ENCODE data around the gene MCAT. TPM values are rescaled to one million over a fixed set of nuclear protein-coding genes. Genes with fewer than 3 reads are reported as not detected.

Gene MCAT
- total and polyA plus RNA-seq, 2 donors from 2014 or later = 24.8 to 74.7 TPM

GRCh38 chr22:43170131-43170480 lies 26.9 kb upstream of the MCAT start:
- Histone ChIP-seq H3K27ac (ENCODE audit: low read depth in 2 of 2, low read length in 2 of 2) (no peak overlapping the region), H3K4me1 (ENCODE audit: control insufficient read depth in 2 of 3, insufficient read depth in 2 of 3, low read depth in 1 of 3, low read length in 3 of 3) (peaks cover 0 to 2% (median 0%) of the 10 kb centered on the region in 3 donors), H3K9ac (ENCODE audit: low read length in 3 of 3) (no peak overlapping the region), H3K36me3 (ENCODE audit: control insufficient read depth in 2 of 3, insufficient read depth in 3 of 3, low read length in 3 of 3) (peaks cover 0 to 13% (median 4%) of the 10 kb centered on the region in 3 donors), H3K27me3 (ENCODE audit: control insufficient read depth, insufficient read depth, low read length) (no peaks in the 10 kb centered on the region), H3K9me3 (ENCODE audit: control insufficient read depth in 2 of 3, insufficient read depth in 1 of 3, low read length in 3 of 3) (no peaks in the 10 kb centered on the region), H3K4me3 (ENCODE audit: low read length in 3 of 3) (no peak overlapping the region)
- FAIRE-seq (no peak), DNase-seq (peak in 1 of 5 donors; percentile 61)
- no peak for TF ChIP-seq CTCF (IDR thresholded peaks at IDR 0.05; ENCODE audit: borderline replicate concordance, extremely low read depth, insufficient read depth)
- intact Hi-C loops (cut with DNase I) = no loop called here

DNA sequence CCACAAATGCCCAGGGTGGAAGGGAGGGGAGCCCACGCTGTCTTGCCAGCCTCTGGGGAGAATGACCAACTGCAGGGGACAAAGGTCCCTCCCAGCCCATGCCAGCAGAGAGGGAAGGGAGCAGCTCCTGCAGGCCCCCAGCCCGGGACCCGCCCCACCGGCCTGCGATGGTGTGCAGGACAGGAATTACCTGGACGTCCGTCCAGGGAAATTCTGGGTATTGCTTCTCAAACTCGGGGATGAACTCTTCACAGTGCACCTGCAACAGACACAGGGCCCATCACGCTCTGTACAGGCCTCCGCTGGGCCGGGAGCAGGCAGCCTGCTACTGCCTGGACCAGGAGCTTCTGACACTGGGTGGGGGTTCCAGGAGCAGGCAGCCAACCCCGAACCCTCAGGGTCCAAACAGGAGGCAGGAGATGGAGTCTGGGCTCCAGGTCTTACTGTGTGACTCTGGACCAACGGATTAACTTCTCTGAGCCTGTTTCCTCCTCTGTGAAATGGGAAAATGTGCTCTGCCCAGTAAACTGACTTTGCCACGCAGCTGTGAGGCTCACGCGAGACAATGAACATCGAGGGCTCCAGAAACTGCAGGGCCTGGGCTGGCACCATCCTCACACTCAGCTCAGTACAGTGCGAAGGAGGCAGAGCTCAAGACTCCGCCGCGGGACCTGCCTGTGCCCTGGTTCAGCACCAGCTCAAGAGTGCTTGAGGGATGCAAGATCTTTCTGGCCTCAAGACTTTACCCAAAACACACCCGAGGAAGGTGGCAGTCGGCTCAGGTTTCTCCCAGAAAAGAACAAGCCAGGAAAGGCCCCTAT lies 26.3 kb upstream of the MCAT start:
- FAIRE-seq = no peak
- H3K9ac ChIP-seq (ENCODE audit: low read length in 3 of 3) = no peak overlapping the region
- TF ChIP-seq CTCF (IDR thresholded peaks at IDR 0.05; ENCODE audit: borderline replicate concordance, extremely low read depth, insufficient read depth) = no peak

GRCh38 chr22:43168471-43169309 lies 25.5 kb upstream of the MCAT start:
- DNase-seq (no peak), FAIRE-seq (no peak)
- intact Hi-C loops (cut with DNase I) = no loop called here
- H3K4me3 ChIP-seq (ENCODE audit: low read length in 3 of 3) = no peak overlapping the region
- H3K9ac ChIP-seq (ENCODE audit: low read length in 3 of 3) = no peak overlapping the region
- no peak overlapping the region for H3K27ac ChIP-seq (ENCODE audit: low read depth in 2 of 2, low read length in 2 of 2)
- H3K36me3 ChIP-seq (ENCODE audit: control insufficient read depth in 2 of 3, insufficient read depth in 3 of 3, low read length in 3 of 3) = peaks cover 0 to 13% (median 4%) of the 10 kb centered on the region in 3 donors
- TF ChIP-seq CTCF (IDR thresholded peaks at IDR 0.05; ENCODE audit: borderline replicate concordance, extremely low read depth, insufficient read depth) = no peak
- no peaks in the 10 kb centered on the region for H3K27me3 ChIP-seq (ENCODE audit: control insufficient read depth, insufficient read depth, low read length)
- H3K4me1 ChIP-seq (ENCODE audit: control insufficient read depth in 2 of 3, insufficient read depth in 2 of 3, low read depth in 1 of 3, low read length in 3 of 3) = peaks cover 0 to 6% (median 0%) of the 10 kb centered on the region in 3 donors
- no peaks in the 10 kb centered on the region for H3K9me3 ChIP-seq (ENCODE audit: control insufficient read depth in 2 of 3, insufficient read depth in 1 of 3, low read length in 3 of 3)

More for the DNA sequence above, 26.3 kb upstream of the MCAT start:
- Histone ChIP-seq H3K9me3 (ENCODE audit: control insufficient read depth in 2 of 3, insufficient read depth in 1 of 3, low read length in 3 of 3) (no peaks in the 10 kb centered on the region), H3K4me1 (ENCODE audit: control insufficient read depth in 2 of 3, insufficient read depth in 2 of 3, low read depth in 1 of 3, low read length in 3 of 3) (peaks cover 0 to 5% (median 0%) of the 10 kb centered on the region in 3 donors), H3K4me3 (ENCODE audit: low read length in 3 of 3) (no peak overlapping the region), H3K27me3 (ENCODE audit: control insufficient read depth, insufficient read depth, low read length) (no peaks in the 10 kb centered on the region), H3K27ac (ENCODE audit: low read depth in 2 of 2, low read length in 2 of 2) (no peak overlapping the region), H3K36me3 (ENCODE audit: control insufficient read depth in 2 of 3, insufficient read depth in 3 of 3, low read length in 3 of 3) (peaks cover 0 to 13% (median 4%) of the 10 kb centered on the region in 3 donors)
- peak in 1 of 5 donors; percentile 59 for DNase-seq
- intact Hi-C loops (cut with DNase I) = no loop called here
